Caco-2 (cell line): ENCODE results near the gene IFIH1. TPM values are rescaled to one million over a fixed set of nuclear protein-coding genes. Genes with fewer than 3 reads are reported as not detected.

Experiments
- BruUV-seq: library from RNA; stranded (reverse); fragments of 400-500 nt; replicated peaks from 2 replicates; lab custom pipeline; 2021; lab: Mats Ljungman, UMichigan
- CTCF ChIA-PET: fragments of 300-600 bp; sonication (Branson Sonifier 250); formaldehyde crosslinking; loops from one replicate; lab custom pipeline; 2022; ENCODE audit warnings: antibody characterized with exemption; lab: Charles Lee
- POLR2A ChIA-PET: fragments of 300-600 bp; sonication (Branson Sonifier 250); formaldehyde crosslinking; loops from one replicate; lab custom pipeline; 2022; ENCODE audit warnings: antibody characterized with exemption; lab: Charles Lee
- DNase-seq, 2 experiments: peaks; one replicate each; pipeline versions ENCODE4 v3.0.0 to v3.0.0-alpha.2; 2020 to 2022
- H3K27me3 ChIP-seq: replicated peaks from 2 replicates; pipeline ENCODE4 v1.6.0; 2011; ENCODE audit warnings: low read length; ENCODE audit not compliant: control insufficient read depth, insufficient read depth
- H3K36me3 ChIP-seq: 2 replicates; pipeline ENCODE4 v1.5.1; 2011; ENCODE audit warnings: low read length; ENCODE audit not compliant: control insufficient read depth, insufficient read depth
- H3K4me1 ChIP-seq: fragments of 250-450 bp; sonication (Bioruptor Pico); 2 replicates; pipeline ENCODE4 v1.5.1; 2020; ENCODE audit warnings: mild to moderate bottlenecking
- H3K4me3 ChIP-seq: 2 replicates; pipeline ENCODE4 v1.5.1; 2011; ENCODE audit warnings: low read depth, mild to moderate bottlenecking, control low read depth, low read length
- H3K9me3 ChIP-seq: fragments of 250-450 bp; sonication (Bioruptor Pico); 2 replicates; pipeline ENCODE4 v1.5.1; 2020; ENCODE audit warnings: mild to moderate bottlenecking, moderate library complexity
- H3K27ac Mint-ChIP-seq: one replicate; pipeline ENCODE4 v1.8.0; 2022; ENCODE audit warnings: mixed read lengths; ENCODE audit not compliant: unreplicated experiment
- H3K27me3 Mint-ChIP-seq: one replicate; pipeline ENCODE4 v1.8.0; 2022; ENCODE audit warnings: mixed read lengths; ENCODE audit not compliant: insufficient read depth, unreplicated experiment
- H3K36me3 Mint-ChIP-seq: one replicate; pipeline ENCODE4 v1.8.0; 2022; ENCODE audit warnings: mild to moderate bottlenecking, mixed read lengths; ENCODE audit not compliant: insufficient read depth, unreplicated experiment
- H3K4me1 Mint-ChIP-seq: one replicate; pipeline ENCODE4 v1.8.0; 2022; ENCODE audit warnings: low read depth, mixed read lengths; ENCODE audit not compliant: unreplicated experiment
- H3K4me3 Mint-ChIP-seq: one replicate; pipeline ENCODE4 v1.8.0; 2022; ENCODE audit warnings: mild to moderate bottlenecking, moderate library complexity, mixed read lengths; ENCODE audit not compliant: unreplicated experiment
- H3K9me3 Mint-ChIP-seq: one replicate; pipeline ENCODE4 v1.8.0; 2022; ENCODE audit warnings: mixed read lengths; ENCODE audit not compliant: unreplicated experiment
- CTCF ChIP-seq, 2 experiments: fragments of 200-600 bp in 1 of 2; IDR thresholded peaks; 1 replicate in 1 of 2; 2 replicates in 1 of 2; pipeline versions ENCODE4 v1.5.1 to v1.8.0; 2011 to 2022; ENCODE audit warnings: antibody characterized with exemption in 1 of 2, control low read depth in 1 of 2, inconsistent platforms in 1 of 2, low read depth in 1 of 2, low read length in 1 of 2, mild to moderate bottlenecking in 1 of 2, moderate library complexity in 1 of 2; ENCODE audit not compliant: insufficient read depth in 1 of 2, severe bottlenecking in 1 of 2, unreplicated experiment in 1 of 2
- intact Hi-C: fragments of 100-400 bp; cut with micrococcal nuclease; formaldehyde crosslinking; loops from one replicate; pipeline ENCODE4 v1.10.0; 2022; ENCODE audit not compliant: unreplicated experiment
- total RNA-seq: library from RNA; stranded (reverse); gene quantifications from 2 replicates; pipeline ENCODE4 v1.2.3, GENCODE V29; 2022

IFIH1 gene
- total RNA-seq, 1 experiment from 2014 or later, result 3.4 TPM

GRCh38 chr2:162242586-162243280 lies 75.8 kb downstream of the IFIH1 start:
- TF ChIP-seq CTCF (IDR thresholded peaks at IDR 0.05; ENCODE audit: insufficient read depth in 1 of 2, low read depth in 1 of 2, low read length in 1 of 2, severe bottlenecking in 1 of 2, unreplicated experiment in 1 of 2), result no peak
- H3K9me3 ChIP-seq, result no peaks in the 10 kb centered on the region
- H3K4me3 ChIP-seq, result no peak overlapping the region
- H3K27me3 ChIP-seq, result no peaks in the 10 kb centered on the region
- Mint-ChIP-seq H3K4me1 (no peaks in the 10 kb centered on the region), H3K9me3 (no peaks in the 10 kb centered on the region), H3K36me3 (no peaks in the 10 kb centered on the region), H3K27me3 (peaks cover 6% of the 10 kb centered on the region), H3K27ac (no peak overlapping the region), H3K4me3 (no peak overlapping the region)
- ChIA-PET POLR2A (no interaction called here), CTCF (no interaction called here)
- no peaks in the 10 kb centered on the region for H3K4me1 ChIP-seq
- BruUV-seq, result no TSS peak
- no peak for DNase-seq
- H3K36me3 ChIP-seq, result no peaks in the 10 kb centered on the region
- intact Hi-C loops, result no loop called here

GRCh38 chr2:162241571-162241970 lies 76.9 kb downstream of the IFIH1 start:
- no peaks in the 10 kb centered on the region for H3K9me3 ChIP-seq
- POLR2A ChIA-PET, result no interaction called here
- peaks cover 6% of the 10 kb centered on the region for H3K27me3 Mint-ChIP-seq
- DNase-seq, result no peak
- CTCF ChIA-PET, result no interaction called here
- no peak for TF ChIP-seq CTCF (IDR thresholded peaks at IDR 0.05; ENCODE audit: insufficient read depth in 1 of 2, low read depth in 1 of 2, low read length in 1 of 2, severe bottlenecking in 1 of 2, unreplicated experiment in 1 of 2)
- H3K4me3 ChIP-seq, result no peak overlapping the region
- BruUV-seq, result no TSS peak
- intact Hi-C loops, result no loop called here
- H3K4me3 Mint-ChIP-seq, result no peak overlapping the region
- no peaks in the 10 kb centered on the region for H3K4me1 Mint-ChIP-seq
- H3K36me3 Mint-ChIP-seq, result no peaks in the 10 kb centered on the region
- H3K9me3 Mint-ChIP-seq, result no peaks in the 10 kb centered on the region
- H3K36me3 ChIP-seq, result no peaks in the 10 kb centered on the region
- no peaks in the 10 kb centered on the region for H3K27me3 ChIP-seq
- no peak overlapping the region for H3K27ac Mint-ChIP-seq
- H3K4me1 ChIP-seq, result no peaks in the 10 kb centered on the region

GRCh38 chr2:162234620-162235462 lies 83.6 kb downstream of the IFIH1 start:
- peaks cover 3% of the 10 kb centered on the region for H3K27me3 Mint-ChIP-seq
- no peaks in the 10 kb centered on the region for H3K4me1 ChIP-seq
- H3K27ac Mint-ChIP-seq, result no peak overlapping the region
- intact Hi-C loops, result no loop called here
- no peaks in the 10 kb centered on the region for H3K36me3 Mint-ChIP-seq
- ChIA-PET POLR2A (no interaction called here), CTCF (no interaction called here)
- H3K36me3 ChIP-seq, result no peaks in the 10 kb centered on the region
- no TSS peak for BruUV-seq
- no peak for DNase-seq
- H3K4me3 ChIP-seq, result no peak overlapping the region
- H3K27me3 ChIP-seq, result no peaks in the 10 kb centered on the region
- H3K9me3 ChIP-seq, result no peaks in the 10 kb centered on the region
- no peak for TF ChIP-seq CTCF (IDR thresholded peaks at IDR 0.05; ENCODE audit: insufficient read depth in 1 of 2, low read depth in 1 of 2, low read length in 1 of 2, severe bottlenecking in 1 of 2, unreplicated experiment in 1 of 2)
- no peaks in the 10 kb centered on the region for H3K4me1 Mint-ChIP-seq
- H3K4me3 Mint-ChIP-seq, result no peak overlapping the region
- H3K9me3 Mint-ChIP-seq, result no peaks in the 10 kb centered on the region
